Uterus (tissue), 4 donors: ENCODE measurements around the gene TOX3. TPM values are rescaled to one million over a fixed set of nuclear protein-coding genes. Genes with fewer than 3 reads are reported as not detected.

Source experiments
- DNase-seq, 2 donors: peaks; one replicate each; pipeline ENCODE4 v3.0.0-alpha.2; 2019 to 2020
- H3K27ac ChIP-seq, 2 donors: fragments of 200-600 bp; sonication (generic); 1 replicate in 1 of 2; 2 replicates in 1 of 2; pipeline ENCODE4 v1.5.1; 2016 to 2018
- H3K27me3 ChIP-seq, 2 donors: fragments of 200-600 bp; sonication (generic); one replicate each; pipeline ENCODE4 v1.5.1; 2018 to 2019; ENCODE audit warnings: control low read depth in 1 of 2
- H3K36me3 ChIP-seq, 2 donors: fragments of 200-600 bp; sonication (generic); one replicate each; pipeline ENCODE4 v1.5.1; 2019; ENCODE audit warnings: control low read depth in 1 of 2
- H3K4me1 ChIP-seq, 2 donors: fragments of 200-600 bp; sonication (generic); one replicate each; pipeline ENCODE4 v1.5.1; 2018 to 2019; ENCODE audit warnings: control low read depth in 1 of 2
- H3K4me3 ChIP-seq, 2 donors: fragments of 200-600 bp; sonication (generic); 1 replicate in 1 of 2; 2 replicates in 1 of 2; pipeline ENCODE4 v1.5.1; 2018 to 2019; ENCODE audit warnings: mild to moderate bottlenecking in 1 of 2
- H3K9me3 ChIP-seq, 2 donors: fragments of 200-600 bp; sonication (generic); one replicate each; pipeline ENCODE4 v1.5.1; 2019; ENCODE audit warnings: control low read depth in 1 of 2
- CTCF ChIP-seq, 4 experiments: fragments of 200-600 bp in 2 of 4; fragments of 450-650 bp in 2 of 4; sonication (generic) in 2 of 4; IDR thresholded peaks; one replicate each; pipeline ENCODE4 v1.5.1; 2016 to 2019; ENCODE audit warnings: antibody characterized with exemption in 4 of 4, mild to moderate bottlenecking in 2 of 4, moderate library complexity in 1 of 4
- POLR2A ChIP-seq, 2 donors: fragments of 450-650 bp; IDR thresholded peaks; one replicate each; pipeline ENCODE4 v1.6.1; 2016; ENCODE audit warnings: antibody characterized with exemption in 2 of 2, mild to moderate bottlenecking in 1 of 2, moderate library complexity in 1 of 2
- intact Hi-C: fragments of 100-400 bp; cut with DNase I; formaldehyde crosslinking; loops from one replicate; pipeline ENCODE4 v1.15.1; 2023; ENCODE audit warnings: low total_unique reads
- total RNA-seq, 4 donors: library from RNA; depleted of rRNA in 3 of 4; stranded (reverse); fragments of >200 nt in 3 of 4; gene quantifications; one replicate each; pipeline versions ENCODE4 v1.1.0 to v1.2.4, GENCODE V29; 2014 to 2023
- donor health status: DM: yes; HTN: yes; CAD: no.

Gene TOX3
- total RNA-seq, 4 donors from 2014 or later: 0.55 to 1.2 TPM; not detected in 2

- DNase-seq: no peak
- Histone ChIP-seq H3K36me3 (no peaks in the 10 kb centered on the region), H3K9me3 (no peaks in the 10 kb centered on the region), H3K4me1 (peaks cover 0 to 8% of the 10 kb centered on the region in 2 donors), H3K27ac (no peak overlapping the region), H3K27me3 (peaks cover 3 to 22% of the 10 kb centered on the region in 2 donors), H3K4me3 (no peak overlapping the region)
- intact Hi-C loops: no loop called here
- TF ChIP-seq CTCF (IDR thresholded peaks at IDR 0.05): no peak
- no peak for TF ChIP-seq POLR2A (IDR thresholded peaks at IDR 0.05)
Observed at GRCh38 chr16:52549011-52549692, 2.2 kb upstream of the TOX3 start.

GRCh38 chr16:52548261-52549010 lies 1.5 kb upstream of the TOX3 start:
- no peak for TF ChIP-seq POLR2A (IDR thresholded peaks at IDR 0.05)
- no peak for TF ChIP-seq CTCF (IDR thresholded peaks at IDR 0.05)
- intact Hi-C loops: no loop called here
- Histone ChIP-seq H3K4me1 (peaks cover 0 to 8% of the 10 kb centered on the region in 2 donors), H3K27me3 (peaks cover 3 to 29% of the 10 kb centered on the region in 2 donors), H3K36me3 (no peaks in the 10 kb centered on the region), H3K27ac (no peak overlapping the region), H3K4me3 (no peak overlapping the region), H3K9me3 (no peaks in the 10 kb centered on the region)
- DNase-seq: no peak

- Histone ChIP-seq H3K27ac (no peak overlapping the region), H3K36me3 (no peaks in the 10 kb centered on the region), H3K4me1 (peaks cover 0 to 8% of the 10 kb centered on the region in 2 donors), H3K27me3 (peaks cover 3 to 35% of the 10 kb centered on the region in 2 donors), H3K4me3 (no peak overlapping the region), H3K9me3 (no peaks in the 10 kb centered on the region)
- no peak for TF ChIP-seq CTCF (IDR thresholded peaks at IDR 0.05)
- no peak for TF ChIP-seq POLR2A (IDR thresholded peaks at IDR 0.05)
- intact Hi-C loops: no loop called here
- no peak for DNase-seq
Observed at GRCh38 chr16:52547834-52548215, 882 bp upstream of the TOX3 start.

GRCh38 chr16:52546291-52547003 lies 496 bp downstream of the TOX3 start:
- H3K27ac ChIP-seq: no peak overlapping the region
- no peak for DNase-seq
- H3K9me3 ChIP-seq: no peaks in the 10 kb centered on the region
- peaks cover 3 to 37% of the 10 kb centered on the region in 2 donors for H3K27me3 ChIP-seq
- H3K4me3 ChIP-seq: peak overlapping the region; percentile 3 to 28
- H3K36me3 ChIP-seq: no peaks in the 10 kb centered on the region
- no peak for TF ChIP-seq POLR2A (IDR thresholded peaks at IDR 0.05)
- TF ChIP-seq CTCF (IDR thresholded peaks at IDR 0.05): no peak
- H3K4me1 ChIP-seq: peaks cover 0 to 8% of the 10 kb centered on the region in 2 donors
- intact Hi-C loops: no loop called here

- DNase-seq: no peak
- Histone ChIP-seq H3K27me3 (peaks cover 3 to 34% of the 10 kb centered on the region in 2 donors), H3K27ac (no peak overlapping the region), H3K9me3 (no peaks in the 10 kb centered on the region), H3K36me3 (no peaks in the 10 kb centered on the region), H3K4me1 (peaks cover 0 to 8% of the 10 kb centered on the region in 2 donors), H3K4me3 (peak overlapping the region in 1 of 2 donors; percentile 28)
- intact Hi-C loops: no loop called here
- TF ChIP-seq CTCF (IDR thresholded peaks at IDR 0.05): no peak
- no peak for TF ChIP-seq POLR2A (IDR thresholded peaks at IDR 0.05)
Observed at GRCh38 chr16:52545898-52546266, 1.1 kb downstream of the TOX3 start.
